Activated CD4-positive, alpha-beta memory T cell treated with anti-CD3 and anti-CD28 coated beads, Interleukin-2, amount 10 ng/mL, durations not matched to agents 7 days and 5 days (primary cell): ENCODE measurements around the gene XPO1. TPM values are rescaled to one million over a fixed set of nuclear protein-coding genes. Genes with fewer than 3 reads are reported as not detected.

ENCODE experiments used
- CTCF ChIA-PET: fragments of 350-600 bp; sonication (Branson Sonifier 250); formaldehyde crosslinking; loops from one replicate; lab custom pipeline; 2021; ENCODE audit warnings: antibody characterized with exemption, inconsistent platforms; lab: Charles Lee
- POLR2A ChIA-PET: fragments of 350-600 bp; sonication (Branson Sonifier 250); formaldehyde crosslinking; loops from one replicate; lab custom pipeline; 2021; ENCODE audit warnings: antibody characterized with exemption; lab: Charles Lee
- DNase-seq: peaks from one replicate; pipeline ENCODE4 v3.0.0-alpha.2; 2020
- H3K27ac Mint-ChIP-seq: one replicate; pipeline ENCODE4 v1.8.0; 2021; ENCODE audit warnings: mild to moderate bottlenecking, mixed read lengths
- H3K27me3 Mint-ChIP-seq: one replicate; pipeline ENCODE4 v1.8.0; 2021; ENCODE audit warnings: mixed read lengths
- H3K36me3 Mint-ChIP-seq: one replicate; pipeline ENCODE4 v1.8.0; 2021; ENCODE audit warnings: low read depth, mixed read lengths
- H3K4me1 Mint-ChIP-seq: one replicate; pipeline ENCODE4 v1.8.0; 2021; ENCODE audit warnings: mixed read lengths
- H3K4me3 Mint-ChIP-seq: one replicate; pipeline ENCODE4 v1.8.0; 2021; ENCODE audit warnings: mild to moderate bottlenecking, mixed read lengths
- H3K9me3 Mint-ChIP-seq: one replicate; pipeline ENCODE4 v1.8.0; 2021; ENCODE audit warnings: mixed read lengths
- total RNA-seq, 2 experiments: library from RNA; stranded (reverse); gene quantifications; one replicate each; pipeline ENCODE4 v1.2.3, GENCODE V29; 2021

Gene XPO1
- total RNA-seq, 2 experiments from 2014 or later = 166 to 172 TPM

DNA sequence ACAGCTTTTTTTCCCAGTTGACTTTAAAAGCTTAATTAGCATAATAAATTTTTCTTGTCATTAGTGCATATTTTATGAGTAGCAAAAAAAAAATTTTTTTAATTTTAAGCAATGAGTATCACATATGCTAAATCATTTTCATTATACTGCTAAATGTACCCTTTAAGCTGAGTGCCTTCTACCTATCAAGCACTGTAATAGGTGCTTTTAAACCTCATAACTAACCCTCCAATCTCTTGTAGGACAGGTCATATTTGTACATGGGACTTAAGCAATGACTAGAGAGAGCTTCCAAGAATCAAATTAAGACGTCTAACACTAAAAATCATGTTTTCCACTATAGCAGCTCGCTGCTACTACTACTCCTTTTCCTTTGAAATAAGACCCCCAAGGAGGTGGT, 7.4 kb downstream of the XPO1 start:
- Mint-ChIP-seq H3K4me3 (no peak overlapping the region), H3K27ac (no peak overlapping the region), H3K27me3 (no peaks in the 10 kb centered on the region), H3K9me3 (no peaks in the 10 kb centered on the region), H3K36me3 (peaks cover 53% of the 10 kb centered on the region), H3K4me1 (peaks cover 62% of the 10 kb centered on the region)
- ChIA-PET POLR2A (interaction anchor here (0.7 to 3.0 kb wide), 8 partner anchors 8 to 357 kb away, joined by 3 to 17 read pairs (median 3); partner anchors contain the start of genes USP34 and XPO1), CTCF (interaction anchor here (1.6 kb wide), 1 partner anchor 104 kb away, joined by 3 read pairs; no protein-coding TSS in a partner anchor)
- no peak for DNase-seq

DNA sequence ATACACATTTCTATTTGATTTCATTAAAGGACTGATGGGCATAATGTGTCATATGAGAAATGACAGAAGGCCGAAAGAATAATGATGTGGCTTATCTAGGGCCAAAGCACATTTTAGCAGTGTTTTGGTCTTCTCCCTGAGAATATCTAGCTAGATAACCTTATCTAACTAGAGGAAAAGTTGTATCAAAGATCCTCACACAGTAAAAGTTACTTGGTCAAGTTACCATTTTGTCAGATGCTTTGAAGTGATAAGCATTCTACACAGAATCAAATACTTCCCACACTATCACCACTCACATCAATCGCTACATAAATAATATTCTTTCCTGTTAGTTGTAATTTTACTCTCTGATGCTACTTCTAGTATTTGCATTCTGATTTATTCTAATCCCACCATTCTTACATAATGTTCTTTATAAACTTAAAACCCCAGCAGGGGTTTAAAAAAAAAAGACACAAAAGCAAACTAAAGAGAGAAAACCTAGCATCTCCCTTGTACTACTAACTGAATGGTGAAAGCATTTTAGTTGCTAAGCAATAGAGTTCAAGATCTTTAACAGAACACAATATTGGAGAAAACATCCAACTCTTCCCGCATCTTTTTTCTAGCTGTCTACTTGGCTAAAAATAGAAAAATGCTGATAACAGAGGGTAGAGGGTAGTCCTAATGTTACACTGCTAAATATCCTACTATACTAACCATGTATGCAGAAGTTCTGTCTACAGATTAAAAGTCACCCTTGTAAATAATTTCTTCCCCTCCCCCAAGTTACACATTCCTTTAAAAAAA, 8.0 kb downstream of the XPO1 start:
- H3K27ac Mint-ChIP-seq = no peak overlapping the region
- CTCF ChIA-PET = interaction anchor here (1.6 kb wide), 1 partner anchor 104 kb away, joined by 3 read pairs; no protein-coding TSS in a partner anchor
- H3K36me3 Mint-ChIP-seq = peaks cover 51% of the 10 kb centered on the region
- H3K4me1 Mint-ChIP-seq = peaks cover 57% of the 10 kb centered on the region
- no peaks in the 10 kb centered on the region for H3K9me3 Mint-ChIP-seq
- POLR2A ChIA-PET = interaction anchor here (0.7 to 3.0 kb wide), 4 partner anchors 8 to 357 kb away, joined by 3 to 17 read pairs (median 4); partner anchors contain the start of gene XPO1
- H3K4me3 Mint-ChIP-seq = no peak overlapping the region
- H3K27me3 Mint-ChIP-seq = no peaks in the 10 kb centered on the region
- no peak for DNase-seq

DNA sequence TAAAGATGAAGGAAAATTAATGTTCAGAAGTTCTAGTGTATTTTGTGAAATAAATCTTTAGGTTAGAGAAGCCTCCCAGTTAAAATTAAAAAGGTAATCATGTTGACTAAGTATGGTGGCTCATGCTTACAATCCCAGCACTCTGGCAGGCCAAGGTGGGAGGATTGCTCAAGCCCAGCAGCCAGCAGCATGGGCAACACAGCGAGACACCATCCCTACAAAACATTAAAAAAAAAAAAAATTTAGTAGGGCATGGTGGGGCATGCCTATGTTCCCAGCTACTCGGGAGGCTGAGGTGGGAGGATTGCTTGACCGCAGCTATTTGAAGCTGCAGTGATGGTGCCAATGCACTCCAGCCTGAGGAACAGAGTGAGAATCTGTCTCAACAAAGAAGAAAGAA, 17.9 kb downstream of the XPO1 start:
- no peak for DNase-seq

DNA sequence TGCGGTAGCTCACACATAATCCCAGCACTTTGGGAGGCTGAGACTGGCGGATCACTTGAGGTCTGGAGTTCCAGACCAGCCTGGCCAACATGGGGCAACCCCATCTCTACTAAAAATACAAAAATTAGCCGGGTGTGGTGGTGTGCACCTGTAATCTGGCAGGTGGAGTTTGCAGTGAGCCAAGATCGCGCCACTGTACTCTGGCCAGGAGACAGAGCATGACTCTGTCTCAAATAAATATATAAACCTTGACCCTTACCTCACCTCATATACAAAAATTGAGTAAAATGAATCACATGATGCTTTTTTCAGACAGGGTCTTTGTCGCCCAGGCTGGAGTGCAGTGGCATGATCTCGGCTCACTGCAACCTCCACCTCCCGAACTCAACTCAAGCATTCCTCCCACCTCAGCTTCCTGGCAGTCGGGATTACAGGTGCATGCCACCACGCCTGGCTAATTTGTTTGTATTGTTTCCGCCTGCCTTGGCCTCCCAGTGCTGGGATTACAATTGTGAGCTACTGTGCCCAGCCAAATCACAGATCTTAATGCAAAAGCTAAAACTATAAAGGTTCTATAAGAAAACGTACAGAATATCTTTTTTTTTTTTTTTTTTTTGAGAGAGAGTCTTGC, 25.3 kb downstream of the XPO1 start:
- Mint-ChIP-seq H3K4me1 (peaks cover 8% of the 10 kb centered on the region), H3K9me3 (no peaks in the 10 kb centered on the region), H3K36me3 (peaks cover 60% of the 10 kb centered on the region), H3K27me3 (no peaks in the 10 kb centered on the region), H3K27ac (no peak overlapping the region), H3K4me3 (no peak overlapping the region)
- CTCF ChIA-PET = no interaction called here
- POLR2A ChIA-PET = interaction anchor here (1.1 kb wide), 1 partner anchor 19 kb away, joined by 4 read pairs; no protein-coding TSS in a partner anchor
- no peak for DNase-seq

More for the DNA sequence above, 17.9 kb downstream of the XPO1 start:
- CTCF ChIA-PET = interaction anchor here (0.7 kb wide), 1 partner anchor 339 kb away, joined by 3 read pairs; no protein-coding TSS in a partner anchor
- no peak overlapping the region for H3K4me3 Mint-ChIP-seq
- H3K27ac Mint-ChIP-seq = no peak overlapping the region
- peaks cover 54% of the 10 kb centered on the region for H3K36me3 Mint-ChIP-seq
- H3K9me3 Mint-ChIP-seq = no peaks in the 10 kb centered on the region
- H3K4me1 Mint-ChIP-seq = peaks cover 20% of the 10 kb centered on the region
- H3K27me3 Mint-ChIP-seq = no peaks in the 10 kb centered on the region
- POLR2A ChIA-PET = no interaction called here

DNA sequence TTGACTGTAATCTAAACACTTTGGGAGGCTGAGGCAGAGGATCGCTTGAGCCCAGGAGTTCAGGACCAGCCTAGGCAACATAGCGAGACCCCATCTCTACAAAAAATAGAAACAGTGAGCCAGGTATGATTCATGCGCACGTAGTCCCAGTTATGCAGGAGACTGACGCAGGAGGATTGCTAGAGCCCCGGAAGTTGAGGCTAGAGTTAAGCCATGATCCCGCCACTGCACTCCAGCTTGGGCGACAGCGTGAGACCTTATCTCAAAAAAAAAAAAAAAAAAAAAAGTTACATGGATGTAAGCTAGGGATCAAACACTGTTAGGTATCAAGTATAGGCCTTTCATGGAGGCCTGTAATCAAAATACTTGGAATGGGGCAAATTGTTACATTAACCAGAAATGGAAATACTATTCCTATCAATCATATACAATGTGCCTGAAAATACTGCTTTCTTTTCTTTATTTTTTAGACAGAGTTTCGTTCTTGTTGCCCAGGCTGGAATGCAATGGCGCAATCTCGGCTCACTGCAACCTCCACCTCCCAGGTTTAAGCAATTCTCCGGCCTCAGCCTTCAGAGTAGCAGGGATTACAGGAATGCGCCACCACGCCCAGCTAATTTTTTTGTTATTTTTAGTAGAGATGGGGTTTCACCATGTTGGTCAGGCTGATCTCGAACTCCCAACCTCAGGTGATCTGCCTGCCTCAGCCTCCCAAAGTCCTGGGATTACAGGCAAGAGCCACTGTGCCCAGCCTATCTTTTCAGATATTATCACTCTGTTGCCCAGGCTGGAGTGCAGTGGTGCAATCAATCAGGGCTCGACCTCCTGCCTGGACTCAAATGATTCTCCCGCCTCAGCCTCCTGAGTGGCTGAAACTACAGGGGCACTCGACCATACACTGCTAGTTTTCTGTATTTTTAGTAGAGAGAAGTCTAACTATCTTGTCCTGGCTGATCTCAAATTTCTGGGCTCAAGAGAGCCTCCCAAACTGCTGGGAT, 27.2 kb downstream of the XPO1 start:
- no peak for DNase-seq
- ChIA-PET POLR2A (interaction anchor here (0.6 kb wide), 1 partner anchor 123 kb away, joined by 3 read pairs; no protein-coding TSS in a partner anchor), CTCF (interaction anchor here (0.7 kb wide), 1 partner anchor 184 kb away, joined by 5 read pairs; no protein-coding TSS in a partner anchor)
- Mint-ChIP-seq H3K9me3 (no peaks in the 10 kb centered on the region), H3K27me3 (no peaks in the 10 kb centered on the region), H3K4me1 (peaks cover 6% of the 10 kb centered on the region), H3K27ac (no peak overlapping the region), H3K36me3 (peaks cover 58% of the 10 kb centered on the region), H3K4me3 (no peak overlapping the region)

DNA sequence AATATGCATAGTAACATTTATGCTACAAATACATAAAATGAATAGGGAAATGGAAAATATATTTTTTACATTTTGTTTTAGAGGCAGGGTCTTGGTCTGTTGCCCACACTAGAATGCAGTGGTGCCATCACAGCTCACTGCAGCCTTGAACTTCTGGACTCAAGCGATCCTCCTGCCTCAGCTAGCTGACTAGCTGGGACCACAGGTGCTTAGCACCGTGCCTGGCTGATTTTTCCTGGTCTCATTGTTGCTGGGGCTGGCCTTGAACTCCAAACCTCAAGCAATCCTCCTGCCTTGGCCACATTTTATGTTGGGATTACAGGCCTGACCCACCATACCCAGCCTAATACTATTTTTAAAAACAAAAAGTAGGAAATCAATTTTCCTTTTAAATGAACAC, 33.2 kb downstream of the XPO1 start:
- H3K4me3 Mint-ChIP-seq = no peak overlapping the region
- no peaks in the 10 kb centered on the region for H3K27me3 Mint-ChIP-seq
- H3K9me3 Mint-ChIP-seq = no peaks in the 10 kb centered on the region
- no peak overlapping the region for H3K27ac Mint-ChIP-seq
- H3K36me3 Mint-ChIP-seq = peaks cover 42% of the 10 kb centered on the region
- POLR2A ChIA-PET = interaction anchor here (1.0 kb wide), 1 partner anchor 52 kb away, joined by 3 read pairs; no protein-coding TSS in a partner anchor
- no peak for DNase-seq
- H3K4me1 Mint-ChIP-seq = peaks cover 1% of the 10 kb centered on the region
- CTCF ChIA-PET = no interaction called here

DNA sequence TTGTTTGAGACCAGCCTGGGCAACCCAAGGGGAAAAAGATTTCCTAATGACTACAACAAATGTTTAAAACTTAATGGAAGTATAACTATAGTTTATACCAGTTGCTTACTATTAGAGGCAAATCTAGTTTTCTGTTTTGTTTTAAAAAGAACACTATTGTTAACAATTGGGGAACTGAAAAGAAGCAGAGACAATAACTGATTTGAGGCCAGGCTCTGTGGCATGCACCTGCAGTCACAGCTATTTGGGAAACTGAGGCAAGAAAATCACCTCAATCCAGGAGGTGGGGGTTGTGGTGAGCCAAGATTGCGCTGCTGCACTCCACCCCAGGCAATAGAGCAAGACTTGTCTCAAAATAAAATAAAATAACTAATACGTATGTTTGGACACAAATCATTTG, 39.1 kb downstream of the XPO1 start:
- DNase-seq = no peak
- H3K36me3 Mint-ChIP-seq = peaks cover 58% of the 10 kb centered on the region
- POLR2A ChIA-PET = no interaction called here
- H3K4me1 Mint-ChIP-seq = peaks cover 10% of the 10 kb centered on the region
- H3K9me3 Mint-ChIP-seq = no peaks in the 10 kb centered on the region
- H3K4me3 Mint-ChIP-seq = no peak overlapping the region
- no peak overlapping the region for H3K27ac Mint-ChIP-seq
- CTCF ChIA-PET = no interaction called here
- no peaks in the 10 kb centered on the region for H3K27me3 Mint-ChIP-seq

DNA sequence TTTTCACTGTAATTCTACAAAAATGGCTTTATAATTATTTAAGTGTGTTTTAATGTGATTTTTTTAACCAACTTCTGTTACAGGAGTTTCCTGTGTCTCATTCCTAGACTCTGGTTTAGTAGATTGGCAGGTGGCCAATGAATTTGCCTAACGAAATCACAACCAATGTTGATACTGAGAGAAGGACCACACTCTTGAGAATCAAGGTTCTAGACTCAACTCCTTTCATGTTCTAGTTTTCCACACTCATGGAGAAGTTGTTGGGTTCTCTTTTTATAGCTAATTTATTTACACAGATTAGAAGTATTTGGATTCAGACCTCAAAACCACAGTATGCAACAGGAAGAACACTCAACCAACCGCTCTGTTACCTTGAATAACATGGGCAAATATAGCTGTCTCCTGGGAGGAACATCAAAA, 44.6 kb downstream of the XPO1 start:
- H3K36me3 Mint-ChIP-seq = peaks cover 72% of the 10 kb centered on the region
- peak overlapping the region; percentile 44 for H3K27ac Mint-ChIP-seq
- no peaks in the 10 kb centered on the region for H3K27me3 Mint-ChIP-seq
- peaks cover 23% of the 10 kb centered on the region for H3K4me1 Mint-ChIP-seq
- no peak for DNase-seq
- ChIA-PET CTCF (interaction anchor here (0.6 to 1.0 kb wide), 2 partner anchors 64 to 67 kb away, joined by 3 read pairs; no protein-coding TSS in a partner anchor), POLR2A (interaction anchor here (1.1 to 1.9 kb wide), 2 partner anchors 10 to 45 kb away, joined by 3 to 4 read pairs; partner anchors contain the start of gene XPO1)
- no peaks in the 10 kb centered on the region for H3K9me3 Mint-ChIP-seq
- H3K4me3 Mint-ChIP-seq = no peak overlapping the region

DNA sequence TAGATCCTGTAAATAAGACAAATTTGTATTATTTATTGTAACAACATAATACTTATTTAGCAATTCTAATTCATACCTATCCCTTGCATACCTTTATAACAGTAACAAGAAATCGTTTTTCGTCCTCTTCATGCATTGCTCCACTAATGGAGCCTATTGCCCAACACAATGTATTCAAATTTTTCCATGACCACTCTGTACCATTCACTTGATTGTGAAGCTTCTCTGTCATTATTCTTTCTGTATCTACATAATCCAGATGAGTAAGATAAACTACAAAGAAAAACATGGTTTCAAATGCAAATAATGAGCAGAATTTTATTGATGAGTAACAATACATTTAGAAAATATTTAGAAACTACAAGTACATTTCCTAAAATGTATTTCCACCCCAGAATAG, 45.7 kb downstream of the XPO1 start:
- DNase-seq = no peak
- peaks cover 72% of the 10 kb centered on the region for H3K36me3 Mint-ChIP-seq
- H3K27me3 Mint-ChIP-seq = no peaks in the 10 kb centered on the region
- ChIA-PET POLR2A (interaction anchor here (1.1 to 1.9 kb wide), 2 partner anchors 23 to 46 kb away, joined by 4 read pairs; partner anchors contain the start of gene XPO1), CTCF (no interaction called here)
- peak overlapping the region; percentile 8 for H3K27ac Mint-ChIP-seq
- no peak overlapping the region for H3K4me3 Mint-ChIP-seq
- H3K9me3 Mint-ChIP-seq = no peaks in the 10 kb centered on the region
- H3K4me1 Mint-ChIP-seq = peaks cover 22% of the 10 kb centered on the region

DNA sequence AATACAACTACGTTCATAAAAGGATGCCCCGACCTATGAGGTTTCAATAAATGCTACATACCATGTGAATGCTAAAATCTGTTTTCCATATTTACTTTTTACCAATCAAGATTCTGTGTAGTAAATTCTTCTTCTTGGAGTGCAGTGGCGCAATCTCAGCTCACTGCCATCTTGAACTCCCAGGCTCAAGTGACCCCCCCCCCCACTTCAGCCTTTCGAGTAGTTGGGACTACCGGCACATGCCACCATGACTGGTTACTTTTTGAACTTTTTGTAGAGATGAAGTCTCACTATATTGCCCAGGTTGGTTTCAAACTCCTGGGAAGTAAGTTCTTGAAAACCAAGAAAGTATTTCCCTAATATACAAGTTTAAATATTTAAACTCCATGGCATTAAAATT, 52.9 kb downstream of the XPO1 start:
- Mint-ChIP-seq H3K4me3 (no peak overlapping the region), H3K9me3 (no peaks in the 10 kb centered on the region), H3K27me3 (no peaks in the 10 kb centered on the region), H3K4me1 (peaks cover 2% of the 10 kb centered on the region), H3K36me3 (peaks cover 79% of the 10 kb centered on the region), H3K27ac (no peak overlapping the region)
- ChIA-PET CTCF (interaction anchor here (0.6 to 1.0 kb wide), 2 partner anchors 60 to 251 kb away, joined by 3 to 4 read pairs; no protein-coding TSS in a partner anchor), POLR2A (no interaction called here)
- DNase-seq = no peak

DNA sequence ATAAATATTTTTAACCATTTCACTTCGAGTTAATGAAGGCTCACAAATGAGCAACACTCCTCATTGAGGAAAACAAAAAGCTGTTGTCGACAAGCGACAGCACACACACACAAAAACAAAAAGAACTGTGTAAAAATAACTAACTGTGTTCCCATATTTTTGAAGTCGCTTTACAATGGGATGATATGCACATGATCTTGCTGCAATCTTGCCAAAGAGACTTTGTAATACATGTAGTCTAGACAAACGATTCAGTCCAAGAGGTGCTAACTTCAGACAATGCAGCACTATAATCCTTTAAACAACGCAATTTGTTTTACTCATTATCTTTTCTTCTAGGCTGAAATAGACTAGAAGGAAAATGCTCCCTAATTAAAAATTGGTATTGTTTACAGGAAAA, 60.1 kb downstream of the XPO1 start:
- no peaks in the 10 kb centered on the region for H3K27me3 Mint-ChIP-seq
- no peak overlapping the region for H3K27ac Mint-ChIP-seq
- no peak for DNase-seq
- CTCF ChIA-PET = interaction anchor here (1.4 kb wide), 1 partner anchor 52 kb away, joined by 4 read pairs; no protein-coding TSS in a partner anchor
- POLR2A ChIA-PET = interaction anchor here (2.6 kb wide), 1 partner anchor 60 kb away, joined by 7 read pairs; the partner anchor contains the start of gene XPO1
- peaks cover 51% of the 10 kb centered on the region for H3K36me3 Mint-ChIP-seq
- H3K4me3 Mint-ChIP-seq = no peak overlapping the region
- H3K4me1 Mint-ChIP-seq = no peaks in the 10 kb centered on the region
- H3K9me3 Mint-ChIP-seq = no peaks in the 10 kb centered on the region
